HL-60 (cell line): Measurements from ENCODE around the gene ARL4A.

Experiments used
- GABPA ChIP-seq: IDR thresholded peaks from 2 replicates; pipeline ENCODE4 v1.6.1; 2012; ENCODE audit warnings: low read depth
- POLR2AphosphoS5 ChIP-seq: IDR thresholded peaks from 2 replicates; pipeline ENCODE4 v1.6.1; 2012; ENCODE audit warnings: low read depth
- TF ChIP-seq, protein P1 (sequence below): IDR thresholded peaks from one replicate; pipeline ENCODE4 v1.5.1; 2011; ENCODE audit warnings: low read length, control low read depth, inconsistent platforms; ENCODE audit not compliant: insufficient read depth
- TF ChIP-seq, protein P2 (sequence below): IDR thresholded peaks from 2 replicates; pipeline ENCODE4 v1.6.1; 2012; ENCODE audit warnings: low read depth; ENCODE audit not compliant: insufficient replicate concordance

DNA sequence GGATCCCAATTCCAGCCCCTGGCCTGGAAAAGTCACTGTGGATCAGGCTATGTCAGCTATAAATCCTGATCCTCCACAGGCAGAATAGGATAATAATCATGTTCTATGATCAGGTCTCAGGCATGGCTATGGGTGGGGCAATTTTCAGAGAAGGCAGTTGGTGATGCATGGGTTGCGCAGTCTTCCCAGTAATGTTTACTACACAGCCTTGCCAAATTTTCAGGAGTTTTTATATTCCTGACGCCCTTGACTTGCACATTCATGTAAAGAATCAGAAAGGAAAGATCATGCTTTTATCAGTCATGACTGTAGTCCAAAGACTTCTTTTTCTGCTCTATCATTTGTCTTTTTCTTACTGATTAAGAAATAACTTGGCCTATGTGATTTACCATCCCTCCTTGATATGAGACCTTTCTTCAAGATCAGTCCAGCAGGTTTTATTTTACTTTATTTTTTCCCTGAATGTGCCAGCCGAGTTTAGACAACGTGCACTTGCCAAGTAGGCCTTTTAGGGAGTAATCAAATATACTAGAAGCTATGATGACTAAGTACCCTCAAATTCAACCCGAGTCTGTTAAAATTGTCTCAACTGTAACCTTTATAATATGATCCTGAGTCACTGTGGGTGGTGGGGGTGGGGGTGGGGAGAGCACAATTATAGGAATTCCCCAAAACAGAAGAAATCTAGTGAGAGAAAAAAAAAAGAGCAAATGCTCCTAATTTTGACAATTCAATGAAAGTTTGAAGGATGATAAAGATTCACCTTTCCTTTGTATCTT is 31.9 kb downstream of the ARL4A start:
- TF ChIP-seq, protein P1, sequence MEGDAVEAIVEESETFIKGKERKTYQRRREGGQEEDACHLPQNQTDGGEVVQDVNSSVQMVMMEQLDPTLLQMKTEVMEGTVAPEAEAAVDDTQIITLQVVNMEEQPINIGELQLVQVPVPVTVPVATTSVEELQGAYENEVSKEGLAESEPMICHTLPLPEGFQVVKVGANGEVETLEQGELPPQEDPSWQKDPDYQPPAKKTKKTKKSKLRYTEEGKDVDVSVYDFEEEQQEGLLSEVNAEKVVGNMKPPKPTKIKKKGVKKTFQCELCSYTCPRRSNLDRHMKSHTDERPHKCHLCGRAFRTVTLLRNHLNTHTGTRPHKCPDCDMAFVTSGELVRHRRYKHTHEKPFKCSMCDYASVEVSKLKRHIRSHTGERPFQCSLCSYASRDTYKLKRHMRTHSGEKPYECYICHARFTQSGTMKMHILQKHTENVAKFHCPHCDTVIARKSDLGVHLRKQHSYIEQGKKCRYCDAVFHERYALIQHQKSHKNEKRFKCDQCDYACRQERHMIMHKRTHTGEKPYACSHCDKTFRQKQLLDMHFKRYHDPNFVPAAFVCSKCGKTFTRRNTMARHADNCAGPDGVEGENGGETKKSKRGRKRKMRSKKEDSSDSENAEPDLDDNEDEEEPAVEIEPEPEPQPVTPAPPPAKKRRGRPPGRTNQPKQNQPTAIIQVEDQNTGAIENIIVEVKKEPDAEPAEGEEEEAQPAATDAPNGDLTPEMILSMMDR = no peak
- TF ChIP-seq POLR2AphosphoS5 (no peak), GABPA (no peak)
- TF ChIP-seq, protein P2, sequence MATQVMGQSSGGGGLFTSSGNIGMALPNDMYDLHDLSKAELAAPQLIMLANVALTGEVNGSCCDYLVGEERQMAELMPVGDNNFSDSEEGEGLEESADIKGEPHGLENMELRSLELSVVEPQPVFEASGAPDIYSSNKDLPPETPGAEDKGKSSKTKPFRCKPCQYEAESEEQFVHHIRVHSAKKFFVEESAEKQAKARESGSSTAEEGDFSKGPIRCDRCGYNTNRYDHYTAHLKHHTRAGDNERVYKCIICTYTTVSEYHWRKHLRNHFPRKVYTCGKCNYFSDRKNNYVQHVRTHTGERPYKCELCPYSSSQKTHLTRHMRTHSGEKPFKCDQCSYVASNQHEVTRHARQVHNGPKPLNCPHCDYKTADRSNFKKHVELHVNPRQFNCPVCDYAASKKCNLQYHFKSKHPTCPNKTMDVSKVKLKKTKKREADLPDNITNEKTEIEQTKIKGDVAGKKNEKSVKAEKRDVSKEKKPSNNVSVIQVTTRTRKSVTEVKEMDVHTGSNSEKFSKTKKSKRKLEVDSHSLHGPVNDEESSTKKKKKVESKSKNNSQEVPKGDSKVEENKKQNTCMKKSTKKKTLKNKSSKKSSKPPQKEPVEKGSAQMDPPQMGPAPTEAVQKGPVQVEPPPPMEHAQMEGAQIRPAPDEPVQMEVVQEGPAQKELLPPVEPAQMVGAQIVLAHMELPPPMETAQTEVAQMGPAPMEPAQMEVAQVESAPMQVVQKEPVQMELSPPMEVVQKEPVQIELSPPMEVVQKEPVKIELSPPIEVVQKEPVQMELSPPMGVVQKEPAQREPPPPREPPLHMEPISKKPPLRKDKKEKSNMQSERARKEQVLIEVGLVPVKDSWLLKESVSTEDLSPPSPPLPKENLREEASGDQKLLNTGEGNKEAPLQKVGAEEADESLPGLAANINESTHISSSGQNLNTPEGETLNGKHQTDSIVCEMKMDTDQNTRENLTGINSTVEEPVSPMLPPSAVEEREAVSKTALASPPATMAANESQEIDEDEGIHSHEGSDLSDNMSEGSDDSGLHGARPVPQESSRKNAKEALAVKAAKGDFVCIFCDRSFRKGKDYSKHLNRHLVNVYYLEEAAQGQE = no peak
